ENCODE data around the gene RARA.
"Not testable (repeated sequence)": the region's sequence is repeated elsewhere in the genome, so short reads cannot be mapped to it uniquely, and the experiment has no call there.

RARA gene

GRCh38 chr17:40377832-40378231 lies 68.9 kb downstream of the RARA start:
- TF ChIP-seq ZFX (IDR thresholded peaks at IDR 0.05): no peak
- TF ChIP-seq, protein P1, sequence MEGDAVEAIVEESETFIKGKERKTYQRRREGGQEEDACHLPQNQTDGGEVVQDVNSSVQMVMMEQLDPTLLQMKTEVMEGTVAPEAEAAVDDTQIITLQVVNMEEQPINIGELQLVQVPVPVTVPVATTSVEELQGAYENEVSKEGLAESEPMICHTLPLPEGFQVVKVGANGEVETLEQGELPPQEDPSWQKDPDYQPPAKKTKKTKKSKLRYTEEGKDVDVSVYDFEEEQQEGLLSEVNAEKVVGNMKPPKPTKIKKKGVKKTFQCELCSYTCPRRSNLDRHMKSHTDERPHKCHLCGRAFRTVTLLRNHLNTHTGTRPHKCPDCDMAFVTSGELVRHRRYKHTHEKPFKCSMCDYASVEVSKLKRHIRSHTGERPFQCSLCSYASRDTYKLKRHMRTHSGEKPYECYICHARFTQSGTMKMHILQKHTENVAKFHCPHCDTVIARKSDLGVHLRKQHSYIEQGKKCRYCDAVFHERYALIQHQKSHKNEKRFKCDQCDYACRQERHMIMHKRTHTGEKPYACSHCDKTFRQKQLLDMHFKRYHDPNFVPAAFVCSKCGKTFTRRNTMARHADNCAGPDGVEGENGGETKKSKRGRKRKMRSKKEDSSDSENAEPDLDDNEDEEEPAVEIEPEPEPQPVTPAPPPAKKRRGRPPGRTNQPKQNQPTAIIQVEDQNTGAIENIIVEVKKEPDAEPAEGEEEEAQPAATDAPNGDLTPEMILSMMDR (conservative IDR thresholded peaks at IDR 0.05): no peak
- H3K27ac ChIP-seq: no peak overlapping the region

DNA sequence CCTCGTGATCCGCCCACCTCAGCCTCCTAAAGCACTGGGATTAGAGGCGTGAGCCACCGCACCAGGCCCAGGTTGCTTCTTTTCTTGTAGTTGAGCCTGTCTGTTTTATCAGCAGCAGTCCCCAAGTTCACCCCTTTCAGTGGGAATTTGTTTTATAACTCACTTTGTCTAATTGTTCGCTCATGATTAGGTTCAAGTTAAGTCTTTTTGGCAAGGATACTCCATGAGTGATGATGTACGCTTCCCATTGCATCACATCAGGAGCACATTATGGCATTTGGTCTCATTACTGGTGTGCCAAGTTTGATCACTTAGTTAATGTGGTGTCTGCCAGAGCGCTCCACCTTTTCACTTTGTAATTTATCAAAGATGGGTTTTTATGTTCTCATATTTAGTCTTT lies 70.0 kb downstream of the RARA start:
- TF ChIP-seq, protein P1 (conservative IDR thresholded peaks at IDR 0.05): no peak
- no peak for TF ChIP-seq ZFX (IDR thresholded peaks at IDR 0.05)
- no peak overlapping the region for H3K27ac ChIP-seq

DNA sequence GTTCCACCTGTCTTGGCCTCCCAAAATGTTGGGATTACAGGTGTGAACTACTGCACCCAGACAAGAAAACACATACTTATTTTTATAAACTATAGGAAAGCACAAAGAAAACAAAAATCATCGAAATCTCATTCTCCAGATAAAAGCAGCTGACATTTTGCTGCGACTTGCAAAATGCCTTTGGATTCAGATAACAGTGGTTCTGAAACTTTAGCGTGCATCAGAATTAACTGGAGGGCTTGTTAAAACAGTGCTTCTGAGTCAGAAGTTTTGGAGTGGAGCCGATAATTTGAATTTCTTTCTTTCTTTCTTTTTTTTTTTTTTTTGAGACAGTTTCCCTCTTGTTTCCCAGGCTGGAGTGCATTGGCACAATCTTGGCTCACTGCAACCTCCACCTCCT lies 73.3 kb downstream of the RARA start:
- TF ChIP-seq ZFX (IDR thresholded peaks at IDR 0.05): no peak
- TF ChIP-seq, protein P1 (conservative IDR thresholded peaks at IDR 0.05): no peak
- H3K27ac ChIP-seq: no peak overlapping the region

DNA sequence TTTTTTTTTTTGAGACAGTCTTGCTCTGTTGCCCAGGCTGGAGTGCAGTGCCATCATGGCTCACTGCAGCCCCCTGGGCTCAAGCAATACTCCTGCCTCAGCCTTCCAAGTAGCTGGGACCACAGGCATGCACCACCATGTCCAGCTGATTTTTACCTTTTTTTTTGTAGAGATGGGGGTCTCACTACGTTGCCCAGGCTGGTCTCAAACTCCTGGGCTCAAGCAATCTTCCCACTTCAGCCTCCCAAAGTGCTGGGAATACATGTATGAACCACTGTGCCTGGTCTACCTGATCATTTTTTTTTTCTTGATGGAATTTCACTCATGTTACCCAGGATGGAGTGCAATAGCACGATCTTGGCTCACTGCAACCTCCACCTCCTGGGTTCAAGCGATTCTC lies 77.6 kb downstream of the RARA start:
- not testable (repeated sequence) for H3K27ac ChIP-seq

DNA sequence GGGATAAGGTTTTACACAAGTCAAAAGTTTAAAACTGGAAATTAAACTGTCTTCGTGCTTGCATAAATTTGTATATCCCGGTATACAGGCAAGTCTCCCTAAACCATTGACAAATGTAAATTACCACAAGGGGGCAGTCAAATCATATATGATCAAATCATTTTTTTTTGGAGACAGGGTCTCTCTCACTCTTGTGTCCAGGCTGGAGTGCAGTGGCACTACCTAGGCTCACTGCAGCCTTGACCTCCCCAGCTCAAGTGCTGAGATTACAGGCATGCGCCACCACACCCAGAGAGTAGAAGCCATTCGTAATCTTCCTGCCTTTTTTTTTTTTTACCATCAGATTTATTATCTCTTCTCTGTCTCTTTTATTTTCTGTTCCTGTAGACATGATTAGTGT lies 90.2 kb downstream of the RARA start:
- H3K27ac ChIP-seq: no peak overlapping the region
- TF ChIP-seq, protein P1 (conservative IDR thresholded peaks at IDR 0.05): peak; percentile 80
- TF ChIP-seq ZFX (IDR thresholded peaks at IDR 0.05): no peak

GRCh38 chr17:40402668-40403067 lies 93.7 kb downstream of the RARA start:
- TF ChIP-seq, protein P1 (conservative IDR thresholded peaks at IDR 0.05): no peak
- no peak for TF ChIP-seq ZFX (IDR thresholded peaks at IDR 0.05)
- no peak overlapping the region for H3K27ac ChIP-seq

- TF ChIP-seq ZFX (IDR thresholded peaks at IDR 0.05): no peak
- TF ChIP-seq, protein P1 (conservative IDR thresholded peaks at IDR 0.05): no peak
- no peak overlapping the region for H3K27ac ChIP-seq
Observed at GRCh38 chr17:40404003-40404402, 95.0 kb downstream of the RARA start.
